ENCODE results near the gene TBC1D1.

TBC1D1 gene

GRCh38 chr4:37889849-37890800, 759 bp upstream of the TBC1D1 start:
- DNase-seq (ENCODE audit: low read depth): peak; percentile 58

GRCh38 chr4:37891260-37892159, 626 bp downstream of the TBC1D1 start:
- DNase-seq (ENCODE audit: low read depth): peak; percentile 93

More at GRCh38 chr4:37889849-37890800, 759 bp upstream of the TBC1D1 start:
- TF ChIP-seq CTCF (IDR thresholded peaks at IDR 0.05; ENCODE audit: insufficient read depth, low read depth, low read length, missing control alignments): no peak
- H3K4me3 ChIP-seq (ENCODE audit: low read depth, low read length): peak overlapping the region; percentile 75

GRCh38 chr4:37892641-37893040, 1.8 kb downstream of the TBC1D1 start:
- TF ChIP-seq CTCF (IDR thresholded peaks at IDR 0.05; ENCODE audit: insufficient read depth, low read depth, low read length, missing control alignments): no peak
- DNase-seq (ENCODE audit: low read depth): peak; percentile 75
- peak overlapping the region; percentile 75 for H3K4me3 ChIP-seq (ENCODE audit: low read depth, low read length)

More at GRCh38 chr4:37891260-37892159, 626 bp downstream of the TBC1D1 start:
- no peak for TF ChIP-seq CTCF (IDR thresholded peaks at IDR 0.05; ENCODE audit: insufficient read depth, low read depth, low read length, missing control alignments)
- H3K4me3 ChIP-seq (ENCODE audit: low read depth, low read length): peak overlapping the region; percentile 75

- no peak for DNase-seq (ENCODE audit: low read depth)
- no peak for TF ChIP-seq CTCF (IDR thresholded peaks at IDR 0.05; ENCODE audit: insufficient read depth, low read depth, low read length, missing control alignments)
- H3K4me3 ChIP-seq (ENCODE audit: low read depth, low read length): peak overlapping the region; percentile 75
These were observed 2.3 kb downstream of the TBC1D1 start for GRCh38 chr4:37893164-37893563.

GRCh38 chr4:37895271-37895670, 4.4 kb downstream of the TBC1D1 start:
- H3K4me3 ChIP-seq (ENCODE audit: low read depth, low read length): no peak overlapping the region
- no peak for DNase-seq (ENCODE audit: low read depth)
- no peak for TF ChIP-seq CTCF (IDR thresholded peaks at IDR 0.05; ENCODE audit: insufficient read depth, low read depth, low read length, missing control alignments)

GRCh38 chr4:37896206-37896860, 5.4 kb downstream of the TBC1D1 start:
- no peak overlapping the region for H3K4me3 ChIP-seq (ENCODE audit: low read depth, low read length)
- TF ChIP-seq CTCF (IDR thresholded peaks at IDR 0.05; ENCODE audit: insufficient read depth, low read depth, low read length, missing control alignments): no peak
- DNase-seq (ENCODE audit: low read depth): peak; percentile 23

Measured in GM12865 (cell line).